HL-60 (cell line): Measurements from ENCODE around the gene ZNF500.

Source experiments
- DNase-seq, 2 experiments: peaks; one replicate each; pipeline ENCODE4 v3.0.0-alpha.2; 2010 to 2020; ENCODE audit warnings: low read depth in 1 of 2, low spot score in 1 of 2
- H3K27ac ChIP-seq: fragments of 250-450 bp; sonication (Bioruptor Pico); replicated peaks from 2 replicates; pipeline ENCODE4 v1.5.1; 2020; ENCODE audit warnings: mild to moderate bottlenecking, moderate library complexity
- H3K27me3 ChIP-seq: fragments of 250-450 bp; sonication (Bioruptor Pico); 2 replicates; pipeline ENCODE4 v1.5.1; 2021; ENCODE audit warnings: mild to moderate bottlenecking, moderate library complexity; ENCODE audit not compliant: insufficient read depth, poor library complexity, severe bottlenecking
- H3K4me3 ChIP-seq: replicated peaks from 2 replicates; pipeline ENCODE4 v1.5.1; 2011; ENCODE audit warnings: mild to moderate bottlenecking, control low read depth, low read length; ENCODE audit not compliant: insufficient read depth
- GABPA ChIP-seq: IDR thresholded peaks from 2 replicates; pipeline ENCODE4 v1.6.1; 2012; ENCODE audit warnings: low read depth
- POLR2AphosphoS5 ChIP-seq: IDR thresholded peaks from 2 replicates; pipeline ENCODE4 v1.6.1; 2012; ENCODE audit warnings: low read depth
- SPI1 ChIP-seq: IDR thresholded peaks from 2 replicates; pipeline ENCODE4 v1.6.1; 2012; ENCODE audit warnings: low read depth, mild to moderate bottlenecking, borderline replicate concordance
- TF ChIP-seq, protein P1 (sequence below): IDR thresholded peaks from one replicate; pipeline ENCODE4 v1.5.1; 2011; ENCODE audit warnings: low read length, control low read depth, inconsistent platforms; ENCODE audit not compliant: insufficient read depth
- TF ChIP-seq, protein P2 (sequence below): IDR thresholded peaks from 2 replicates; pipeline ENCODE4 v1.6.1; 2012; ENCODE audit warnings: low read depth; ENCODE audit not compliant: insufficient replicate concordance

ZNF500 gene

DNA sequence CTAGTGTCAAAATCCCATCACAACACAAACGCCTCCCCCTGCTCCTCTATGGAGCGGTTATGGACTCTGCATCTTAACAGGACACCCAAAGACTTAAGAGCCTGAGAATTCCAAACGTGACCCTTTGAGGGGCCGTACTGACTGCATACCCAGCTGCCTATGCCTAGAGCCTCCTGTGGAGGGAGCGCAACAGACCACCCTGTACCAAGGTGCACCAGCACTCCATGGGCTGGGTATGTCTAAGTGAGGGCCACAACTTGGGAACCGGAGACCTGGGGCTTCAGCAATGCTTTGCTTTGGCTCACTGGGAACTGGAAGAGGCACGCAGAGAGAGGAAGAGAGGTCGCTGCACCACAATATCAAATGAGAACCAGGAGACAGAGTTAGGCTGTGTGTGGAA, 38.3 kb downstream of the ZNF500 start:
- DNase-seq, result no peak
- TF ChIP-seq POLR2AphosphoS5 (no peak), SPI1 (no peak), GABPA (no peak)
- TF ChIP-seq, protein P1, sequence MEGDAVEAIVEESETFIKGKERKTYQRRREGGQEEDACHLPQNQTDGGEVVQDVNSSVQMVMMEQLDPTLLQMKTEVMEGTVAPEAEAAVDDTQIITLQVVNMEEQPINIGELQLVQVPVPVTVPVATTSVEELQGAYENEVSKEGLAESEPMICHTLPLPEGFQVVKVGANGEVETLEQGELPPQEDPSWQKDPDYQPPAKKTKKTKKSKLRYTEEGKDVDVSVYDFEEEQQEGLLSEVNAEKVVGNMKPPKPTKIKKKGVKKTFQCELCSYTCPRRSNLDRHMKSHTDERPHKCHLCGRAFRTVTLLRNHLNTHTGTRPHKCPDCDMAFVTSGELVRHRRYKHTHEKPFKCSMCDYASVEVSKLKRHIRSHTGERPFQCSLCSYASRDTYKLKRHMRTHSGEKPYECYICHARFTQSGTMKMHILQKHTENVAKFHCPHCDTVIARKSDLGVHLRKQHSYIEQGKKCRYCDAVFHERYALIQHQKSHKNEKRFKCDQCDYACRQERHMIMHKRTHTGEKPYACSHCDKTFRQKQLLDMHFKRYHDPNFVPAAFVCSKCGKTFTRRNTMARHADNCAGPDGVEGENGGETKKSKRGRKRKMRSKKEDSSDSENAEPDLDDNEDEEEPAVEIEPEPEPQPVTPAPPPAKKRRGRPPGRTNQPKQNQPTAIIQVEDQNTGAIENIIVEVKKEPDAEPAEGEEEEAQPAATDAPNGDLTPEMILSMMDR, result no peak
- TF ChIP-seq, protein P2, sequence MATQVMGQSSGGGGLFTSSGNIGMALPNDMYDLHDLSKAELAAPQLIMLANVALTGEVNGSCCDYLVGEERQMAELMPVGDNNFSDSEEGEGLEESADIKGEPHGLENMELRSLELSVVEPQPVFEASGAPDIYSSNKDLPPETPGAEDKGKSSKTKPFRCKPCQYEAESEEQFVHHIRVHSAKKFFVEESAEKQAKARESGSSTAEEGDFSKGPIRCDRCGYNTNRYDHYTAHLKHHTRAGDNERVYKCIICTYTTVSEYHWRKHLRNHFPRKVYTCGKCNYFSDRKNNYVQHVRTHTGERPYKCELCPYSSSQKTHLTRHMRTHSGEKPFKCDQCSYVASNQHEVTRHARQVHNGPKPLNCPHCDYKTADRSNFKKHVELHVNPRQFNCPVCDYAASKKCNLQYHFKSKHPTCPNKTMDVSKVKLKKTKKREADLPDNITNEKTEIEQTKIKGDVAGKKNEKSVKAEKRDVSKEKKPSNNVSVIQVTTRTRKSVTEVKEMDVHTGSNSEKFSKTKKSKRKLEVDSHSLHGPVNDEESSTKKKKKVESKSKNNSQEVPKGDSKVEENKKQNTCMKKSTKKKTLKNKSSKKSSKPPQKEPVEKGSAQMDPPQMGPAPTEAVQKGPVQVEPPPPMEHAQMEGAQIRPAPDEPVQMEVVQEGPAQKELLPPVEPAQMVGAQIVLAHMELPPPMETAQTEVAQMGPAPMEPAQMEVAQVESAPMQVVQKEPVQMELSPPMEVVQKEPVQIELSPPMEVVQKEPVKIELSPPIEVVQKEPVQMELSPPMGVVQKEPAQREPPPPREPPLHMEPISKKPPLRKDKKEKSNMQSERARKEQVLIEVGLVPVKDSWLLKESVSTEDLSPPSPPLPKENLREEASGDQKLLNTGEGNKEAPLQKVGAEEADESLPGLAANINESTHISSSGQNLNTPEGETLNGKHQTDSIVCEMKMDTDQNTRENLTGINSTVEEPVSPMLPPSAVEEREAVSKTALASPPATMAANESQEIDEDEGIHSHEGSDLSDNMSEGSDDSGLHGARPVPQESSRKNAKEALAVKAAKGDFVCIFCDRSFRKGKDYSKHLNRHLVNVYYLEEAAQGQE, result no peak
- Histone ChIP-seq H3K4me3 (no peak overlapping the region), H3K27me3 (no peaks in the 10 kb centered on the region), H3K27ac (no peak overlapping the region)

DNA sequence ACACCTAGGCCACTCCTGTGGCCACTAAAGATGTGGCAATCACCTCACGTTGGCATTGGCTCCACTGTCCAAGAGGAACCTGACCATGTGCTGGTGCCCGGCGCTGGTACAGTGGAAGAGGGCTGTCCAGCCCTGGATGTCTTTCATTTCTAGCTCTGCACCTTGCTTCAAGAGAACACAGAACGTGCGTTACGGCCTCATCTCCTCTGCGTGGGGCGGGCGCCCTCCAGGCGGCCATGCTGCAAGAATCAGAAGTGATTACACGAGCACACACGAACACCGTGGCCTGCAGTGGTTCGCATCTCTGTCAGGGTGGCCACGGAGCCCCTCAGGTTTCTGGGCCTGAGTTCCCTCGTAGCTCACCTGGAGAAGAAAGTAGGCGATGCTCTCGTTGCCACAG, 40.3 kb downstream of the ZNF500 start:
- no peak overlapping the region for H3K4me3 ChIP-seq
- H3K27ac ChIP-seq, result no peak overlapping the region
- no peaks in the 10 kb centered on the region for H3K27me3 ChIP-seq
- DNase-seq, result no peak
- TF ChIP-seq, protein P1, result no peak
- TF ChIP-seq GABPA (no peak), SPI1 (no peak), POLR2AphosphoS5 (no peak)
- TF ChIP-seq, protein P2, result no peak

DNA sequence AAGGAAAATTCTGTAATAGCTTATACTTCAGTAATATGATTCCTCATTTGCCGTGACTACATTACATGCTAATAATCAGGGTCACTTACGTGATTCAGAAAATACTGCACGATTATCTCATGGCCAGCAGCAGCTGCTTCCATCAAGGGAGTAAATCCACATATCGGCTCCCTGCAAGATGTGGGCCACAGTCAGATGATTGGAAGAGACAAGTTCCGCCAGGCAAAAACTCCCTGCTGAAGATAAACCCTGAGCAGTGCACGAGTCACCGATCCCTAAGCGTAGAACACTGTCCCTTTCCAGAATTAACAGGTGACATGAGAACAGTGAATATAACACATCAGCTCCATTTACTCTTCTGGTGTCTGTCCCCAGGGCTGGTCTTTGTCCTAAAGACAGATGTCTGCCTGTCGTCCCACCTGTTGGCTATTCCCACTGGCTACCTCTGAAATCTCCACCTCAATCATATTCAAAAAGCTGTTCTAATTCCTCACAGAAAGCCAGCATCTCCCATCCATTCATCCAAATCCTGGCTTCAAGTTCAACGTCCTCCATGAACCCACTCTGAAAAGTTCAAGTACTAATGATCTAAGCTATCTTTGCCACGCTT, 42.2 kb downstream of the ZNF500 start:
- DNase-seq, result no peak
- TF ChIP-seq GABPA, result no peak
- TF ChIP-seq, protein P1, result no peak
- TF ChIP-seq POLR2AphosphoS5, result no peak
- TF ChIP-seq SPI1, result no peak
- TF ChIP-seq, protein P2, result no peak
- Histone ChIP-seq H3K4me3 (no peak overlapping the region), H3K27ac (no peak overlapping the region), H3K27me3 (no peaks in the 10 kb centered on the region)
